GM18858 (cell line): ENCODE results near the gene ACSF3.

Experiments
- ATAC-seq: cut with Tn5 transposase; IDR thresholded peaks from one replicate; pipeline ENCODE4 v1.9.1; 2021; ENCODE audit not compliant: unreplicated experiment

Gene ACSF3

GRCh38 chr16:89094252-89094879 lies 714 bp downstream of the ACSF3 start:
- no peak for ATAC-seq

DNA sequence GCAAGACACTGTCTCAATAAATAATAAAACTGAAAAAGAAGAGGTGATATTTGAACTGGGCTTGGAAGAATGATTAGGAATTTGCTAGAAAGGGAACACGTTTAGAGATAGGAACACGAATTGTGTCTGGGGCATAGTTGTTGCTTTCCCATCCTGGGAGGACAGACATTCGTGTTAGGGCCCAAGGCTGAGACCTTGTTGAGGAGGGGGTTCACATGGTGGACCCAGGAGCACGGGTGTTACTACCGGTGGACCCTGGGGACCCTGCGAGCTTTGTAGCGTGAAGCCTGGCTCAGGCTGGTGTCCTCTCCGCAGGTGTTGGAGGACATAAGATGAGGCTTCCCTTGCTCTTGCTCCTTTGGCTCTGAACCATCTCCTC lies 1.2 kb downstream of the ACSF3 start:
- ATAC-seq: no peak

GRCh38 chr16:89095491-89095951 lies 1.9 kb downstream of the ACSF3 start:
- no peak for ATAC-seq

- no peak for ATAC-seq
These were observed 2.5 kb downstream of the ACSF3 start for GRCh38 chr16:89096042-89096717.

DNA sequence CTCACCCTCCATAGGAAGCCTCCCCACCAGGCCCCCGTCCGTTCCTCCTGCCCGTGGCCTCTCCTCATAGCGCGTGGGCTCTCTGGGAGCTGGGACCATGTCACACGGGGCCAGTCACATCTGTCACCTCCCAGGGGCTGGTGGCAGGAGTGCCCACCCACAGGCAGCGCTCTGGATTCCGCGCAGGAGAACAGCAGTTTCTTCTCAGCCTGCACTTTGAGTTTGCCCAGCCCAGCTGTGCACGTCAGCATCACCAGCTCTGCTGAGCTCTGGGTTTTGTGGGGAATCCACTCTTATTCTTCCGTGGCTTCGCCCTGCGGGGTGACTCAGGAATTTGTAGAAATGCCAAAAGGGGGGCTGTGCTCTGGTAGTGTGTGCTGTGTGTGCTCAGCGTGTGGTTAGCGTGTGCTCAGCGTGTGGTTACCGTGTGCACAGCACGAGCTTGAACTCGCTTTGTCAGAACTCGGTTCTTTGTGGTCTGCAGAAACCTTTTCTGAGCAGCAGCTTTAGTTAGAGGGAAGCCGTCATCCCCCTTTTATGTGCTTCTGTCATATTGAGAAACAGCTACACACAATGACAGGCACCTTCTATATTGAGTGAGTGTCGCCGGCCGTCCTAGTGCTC lies 3.2 kb downstream of the ACSF3 start:
- no peak for ATAC-seq

GRCh38 chr16:89097392-89097772 lies 3.7 kb downstream of the ACSF3 start:
- no peak for ATAC-seq

- ATAC-seq: no peak
These were observed 5.2 kb downstream of the ACSF3 start for GRCh38 chr16:89098767-89099430.

DNA sequence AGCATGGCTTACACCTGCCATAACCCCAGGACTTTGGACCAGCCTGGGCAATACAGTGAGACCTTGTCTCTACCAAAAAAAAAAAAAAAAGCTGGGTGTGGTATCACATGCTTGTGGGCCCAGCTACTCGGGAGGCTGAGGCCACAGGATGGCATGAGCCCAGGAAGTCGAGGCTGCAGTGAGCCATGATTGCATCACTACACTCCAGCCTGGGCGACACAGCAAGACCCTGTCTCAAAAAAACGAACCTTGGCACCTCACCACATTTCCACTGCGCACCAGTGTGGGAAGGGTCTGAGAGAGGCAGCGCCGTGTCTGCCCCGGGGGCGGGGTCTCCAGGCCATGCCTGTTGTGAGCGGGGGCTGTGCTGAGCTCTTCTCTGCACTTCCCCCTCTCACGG lies 6.3 kb downstream of the ACSF3 start:
- ATAC-seq: no peak

- no peak for ATAC-seq
These were observed 7.1 kb downstream of the ACSF3 start for GRCh38 chr16:89100601-89101302.

DNA sequence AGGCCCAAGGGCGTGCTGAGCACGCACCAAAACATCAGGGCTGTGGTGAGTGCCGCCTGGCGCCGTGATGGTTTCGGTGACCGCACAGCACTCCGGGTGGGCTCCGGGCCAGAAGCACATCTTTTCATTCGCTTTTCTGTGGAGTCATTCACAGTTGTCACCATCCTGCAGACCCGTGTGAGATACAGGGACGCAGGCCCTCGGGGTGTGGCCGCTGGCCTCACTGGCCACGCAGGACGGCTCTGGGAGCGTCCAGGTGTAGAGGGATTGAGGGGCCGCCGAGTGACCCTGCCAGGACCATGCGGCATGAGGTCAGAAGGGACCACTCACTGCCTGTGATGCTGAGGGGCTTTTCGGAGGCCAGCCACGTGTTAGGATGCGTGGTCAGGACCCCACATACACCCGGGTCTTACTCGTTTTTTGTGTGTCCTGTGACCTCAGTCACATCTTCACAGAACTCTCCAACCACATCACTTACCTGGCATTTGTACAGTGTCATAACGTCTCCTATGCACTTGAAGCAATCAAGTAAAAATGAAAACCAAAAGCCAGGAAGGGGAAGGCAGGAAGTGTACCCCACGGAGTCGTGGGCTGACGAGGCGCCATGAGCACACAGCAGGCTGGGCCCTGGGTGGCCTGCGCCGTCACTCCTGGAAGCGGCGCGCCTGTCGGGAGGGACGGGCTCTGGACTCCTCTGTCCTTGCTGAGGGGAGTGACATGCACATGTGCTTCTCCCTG lies 7.8 kb downstream of the ACSF3 start:
- no peak for ATAC-seq

GRCh38 chr16:89102041-89102471 lies 8.4 kb downstream of the ACSF3 start:
- no peak for ATAC-seq

DNA sequence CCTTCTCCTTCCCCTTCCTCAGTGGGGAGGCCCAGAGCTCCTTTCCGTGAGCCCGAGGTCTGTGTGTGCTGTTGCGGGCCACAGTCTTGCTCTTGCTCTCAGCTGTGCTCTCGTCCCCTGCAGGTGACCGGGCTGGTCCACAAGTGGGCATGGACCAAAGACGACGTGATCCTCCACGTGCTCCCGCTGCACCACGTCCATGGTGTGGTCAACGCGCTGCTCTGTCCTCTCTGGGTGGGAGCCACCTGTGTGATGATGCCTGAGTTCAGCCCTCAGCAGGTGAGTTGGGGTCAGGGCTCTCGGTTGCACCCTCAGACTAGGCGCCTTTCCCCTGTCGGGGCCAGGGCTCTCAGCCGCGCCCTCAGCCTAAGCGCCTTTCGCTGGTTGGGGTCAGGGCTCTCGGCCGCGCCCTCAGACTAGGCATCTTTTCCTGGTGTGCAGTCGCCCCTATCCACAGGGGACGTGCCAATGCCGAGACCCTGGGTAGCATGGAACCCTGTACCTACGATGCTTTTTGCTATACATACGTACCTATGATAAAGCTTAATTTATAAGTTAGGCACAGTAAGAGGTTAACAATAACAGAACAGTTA lies 8.9 kb downstream of the ACSF3 start:
- ATAC-seq: no peak

DNA sequence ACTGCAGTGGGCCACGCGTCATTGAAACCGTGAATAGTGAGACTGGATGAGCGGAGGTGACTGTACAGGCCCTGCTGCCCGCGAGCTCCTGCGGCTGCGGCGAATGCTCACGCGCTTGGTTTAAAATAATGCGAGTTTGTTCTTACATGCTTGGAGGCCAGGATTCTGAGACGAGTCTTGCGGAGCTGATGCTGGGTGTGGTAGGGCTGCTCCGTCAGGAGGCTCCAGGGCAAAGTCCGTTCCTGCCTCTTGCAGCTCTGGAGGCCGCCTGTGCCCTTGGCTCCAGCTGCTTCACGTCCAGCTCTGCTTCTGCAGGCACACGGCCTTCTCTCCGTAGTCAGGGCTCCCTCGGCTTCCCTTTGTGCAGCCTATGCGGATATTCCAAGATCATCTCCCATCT lies 9.5 kb downstream of the ACSF3 start:
- ATAC-seq: no peak

- no peak for ATAC-seq
These were observed 10.1 kb downstream of the ACSF3 start for GRCh38 chr16:89103781-89104180.

DNA sequence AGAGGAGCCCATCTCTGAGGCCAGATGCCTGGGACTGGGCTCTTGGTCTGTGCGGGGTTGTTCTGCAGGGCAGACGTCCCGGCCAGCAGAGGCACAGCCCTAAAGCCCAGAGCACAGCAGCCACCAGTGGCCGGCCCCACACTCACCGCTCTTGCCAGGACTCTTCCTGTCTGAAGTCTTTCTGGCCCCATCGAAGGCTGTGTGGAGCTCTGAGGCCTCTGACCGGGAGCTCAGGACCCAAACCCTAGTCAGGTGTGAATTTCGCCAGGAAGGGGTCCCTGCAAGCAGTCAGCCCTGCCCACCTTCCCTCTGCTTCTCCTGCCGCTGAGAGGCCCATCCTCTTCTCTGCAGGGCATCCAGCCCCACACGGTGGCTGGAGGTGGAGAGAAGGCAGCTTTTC lies 10.7 kb downstream of the ACSF3 start:
- no peak for ATAC-seq

GRCh38 chr16:89104930-89105571 lies 11.4 kb downstream of the ACSF3 start:
- no peak for ATAC-seq

GRCh38 chr16:89105599-89106151 lies 12.0 kb downstream of the ACSF3 start:
- ATAC-seq: no peak

DNA sequence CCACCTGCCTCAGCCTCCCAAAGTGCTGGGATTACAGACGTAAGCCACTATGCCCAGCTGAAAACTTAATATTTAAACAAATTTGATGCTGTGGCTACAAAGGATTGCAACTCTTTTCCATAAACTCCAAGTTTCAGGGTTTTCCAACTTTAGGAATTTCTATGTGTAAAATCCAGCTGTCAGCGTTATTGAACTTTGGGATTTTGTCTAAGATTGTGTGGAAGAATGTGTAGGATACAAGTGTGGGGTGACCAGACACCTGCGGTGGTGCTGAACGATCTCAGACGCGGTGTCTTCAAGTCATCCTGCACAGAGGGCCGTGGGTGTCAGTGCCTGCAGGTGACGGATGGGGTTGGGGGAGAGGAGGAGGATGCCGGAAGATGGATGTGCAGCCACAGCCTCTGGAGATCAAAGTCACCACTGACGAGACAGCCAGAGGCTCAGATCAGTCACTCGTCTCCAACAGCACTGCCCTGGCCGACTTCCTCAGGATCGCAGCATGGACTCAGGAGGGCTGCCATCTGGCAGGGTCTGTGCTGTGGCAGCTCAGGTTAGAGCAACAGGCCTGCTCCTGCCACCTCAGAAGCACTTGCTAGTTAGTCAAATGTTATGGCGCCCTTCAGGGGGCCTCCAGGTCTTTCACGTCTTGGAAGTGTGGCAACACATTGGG lies 13.0 kb downstream of the ACSF3 start:
- no peak for ATAC-seq

DNA sequence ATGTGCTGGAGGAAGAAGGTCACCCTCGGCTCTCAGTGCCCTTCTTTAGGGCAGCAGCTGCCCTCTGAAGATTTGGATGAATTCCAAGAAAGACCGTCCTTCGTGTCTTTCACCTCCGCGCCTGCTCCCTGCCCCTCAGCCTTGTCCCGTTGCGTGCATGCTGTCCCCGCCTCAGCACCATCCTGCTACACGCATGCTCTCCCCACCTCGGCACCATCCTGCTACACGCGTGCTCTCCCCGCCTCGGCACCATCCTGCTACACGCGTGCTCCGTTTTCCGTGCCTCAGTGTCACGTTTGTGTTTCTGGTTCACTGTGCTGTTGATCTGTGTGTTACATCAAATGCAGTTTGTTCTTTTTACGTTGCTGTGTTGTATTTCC lies 13.5 kb downstream of the ACSF3 start:
- ATAC-seq: no peak
